ENCODE measurements around the gene CMTR1.

CMTR1 gene

DNA sequence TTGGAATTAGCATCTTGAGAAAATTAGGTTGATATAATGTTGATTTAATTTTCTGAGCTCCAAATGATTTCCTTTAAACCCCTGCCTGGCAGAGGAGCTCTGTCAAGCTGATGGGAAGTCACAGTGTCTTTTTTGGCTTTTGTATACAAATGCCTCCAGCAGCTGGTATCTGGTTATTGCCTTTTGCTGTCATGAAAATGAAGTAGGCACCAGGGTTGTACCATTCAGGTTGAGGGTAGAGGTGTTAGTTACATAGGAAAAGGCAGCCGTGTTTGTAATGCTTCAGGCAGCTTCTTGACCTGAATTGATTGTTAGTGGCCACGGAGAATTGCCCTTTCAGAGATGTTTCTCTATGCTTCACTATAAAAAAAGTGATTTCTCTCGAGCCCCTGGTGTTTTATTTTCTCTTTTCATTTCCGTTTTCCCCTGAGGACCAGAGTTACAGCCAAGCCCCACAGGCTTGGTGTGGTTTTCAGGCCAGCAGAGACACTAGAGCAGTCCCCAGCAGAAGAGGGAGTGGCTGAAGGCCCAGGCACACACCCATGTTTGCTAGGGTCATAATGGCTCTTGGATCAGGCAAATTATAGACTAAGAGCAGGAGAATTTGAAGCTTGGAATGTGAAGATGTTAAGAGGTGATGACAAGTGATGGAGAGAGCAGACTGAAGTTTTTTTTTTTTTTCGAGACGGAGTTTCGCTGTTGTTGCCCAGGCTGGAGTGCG is 21.6 kb downstream of the CMTR1 start:
- Histone ChIP-seq H3K36me3 (ENCODE audit: control insufficient read depth, insufficient read depth, low read length) (peaks cover 9% of the 10 kb centered on the region), H3K27ac (ENCODE audit: insufficient read depth, low read depth, low read length, poor library complexity, severe bottlenecking) (no peak overlapping the region), H3K9me3 (ENCODE audit: control insufficient read depth, low read length) (no peaks in the 10 kb centered on the region), H3K27me3 (ENCODE audit: control insufficient read depth, insufficient read depth, low read length, poor library complexity, severe bottlenecking) (no peaks in the 10 kb centered on the region), H3K4me1 (ENCODE audit: control insufficient read depth, insufficient read depth, low read length) (no peaks in the 10 kb centered on the region), H3K4me3 (ENCODE audit: insufficient read depth, low read depth, low read length) (no peak overlapping the region)
- WGBS, 2 experiments = 93 to 94% methylated on average over 8 of the region's 8 CpGs

DNA sequence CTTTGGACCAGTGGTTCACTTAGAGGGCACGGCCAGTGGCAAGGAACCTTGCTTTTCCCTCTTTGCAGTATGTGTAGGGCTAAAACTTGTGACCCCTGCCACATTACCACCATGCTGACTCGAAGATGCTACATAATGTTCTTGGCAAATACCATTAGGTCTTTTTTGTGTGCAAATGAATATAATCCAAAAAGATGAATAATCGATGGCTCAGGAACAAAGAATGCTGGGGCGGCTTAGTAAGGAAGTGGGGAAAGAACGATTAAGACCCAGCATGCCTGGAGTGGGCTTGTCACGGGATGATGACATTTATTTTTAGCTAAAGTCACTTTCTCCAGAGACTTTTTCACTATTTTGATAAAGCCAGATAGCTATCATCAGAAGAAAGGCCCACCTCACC is 23.1 kb downstream of the CMTR1 start:
- 95 to 96% methylated on average over 6 of the region's 6 CpGs for WGBS, 2 experiments
- Histone ChIP-seq H3K4me3 (ENCODE audit: insufficient read depth, low read depth, low read length) (no peak overlapping the region), H3K27ac (ENCODE audit: insufficient read depth, low read depth, low read length, poor library complexity, severe bottlenecking) (no peak overlapping the region), H3K4me1 (ENCODE audit: control insufficient read depth, insufficient read depth, low read length) (peaks cover 15% of the 10 kb centered on the region), H3K27me3 (ENCODE audit: control insufficient read depth, insufficient read depth, low read length, poor library complexity, severe bottlenecking) (no peaks in the 10 kb centered on the region), H3K36me3 (ENCODE audit: control insufficient read depth, insufficient read depth, low read length) (no peaks in the 10 kb centered on the region), H3K9me3 (ENCODE audit: control insufficient read depth, low read length) (no peaks in the 10 kb centered on the region)

DNA sequence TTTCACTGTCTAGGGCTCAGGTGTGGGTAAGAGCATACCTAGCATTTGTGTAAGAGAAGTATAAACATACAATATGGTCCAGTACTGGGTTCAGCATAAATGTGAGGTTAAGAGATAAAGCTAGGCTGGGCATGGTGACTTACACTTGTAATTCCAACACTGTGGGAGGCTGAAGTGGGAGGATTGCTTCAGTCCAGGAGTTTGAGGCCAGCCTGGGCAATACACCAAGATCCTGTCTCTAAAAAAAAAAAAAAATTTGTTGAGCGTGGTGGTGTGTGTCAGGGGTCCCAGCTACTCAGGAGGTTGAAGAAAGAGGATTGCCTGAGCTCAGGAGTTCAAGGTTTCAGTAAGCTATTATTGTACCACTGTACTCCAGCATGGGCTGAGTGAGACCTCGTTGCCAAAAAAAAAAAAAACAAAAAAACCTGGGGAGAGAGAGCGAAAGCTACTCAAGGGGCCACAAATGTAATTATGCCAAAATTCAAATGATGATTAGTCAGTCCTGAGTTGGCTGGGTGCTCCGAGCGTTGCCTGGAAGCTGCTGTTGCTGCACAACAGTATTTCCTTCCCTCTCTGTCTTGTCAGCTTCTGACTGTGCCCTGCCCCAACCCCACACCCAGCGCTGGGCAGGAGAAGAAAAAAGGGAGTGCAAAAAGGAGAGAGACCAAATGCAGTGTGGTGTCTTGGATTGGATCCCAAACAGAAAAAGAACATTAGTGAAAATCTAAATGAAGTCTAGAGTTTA is 24.0 kb downstream of the CMTR1 start:
- Histone ChIP-seq H3K27ac (ENCODE audit: insufficient read depth, low read depth, low read length, poor library complexity, severe bottlenecking) (no peak overlapping the region), H3K9me3 (ENCODE audit: control insufficient read depth, low read length) (no peaks in the 10 kb centered on the region), H3K36me3 (ENCODE audit: control insufficient read depth, insufficient read depth, low read length) (peaks cover 7% of the 10 kb centered on the region), H3K4me1 (ENCODE audit: control insufficient read depth, insufficient read depth, low read length) (peaks cover 15% of the 10 kb centered on the region), H3K27me3 (ENCODE audit: control insufficient read depth, insufficient read depth, low read length, poor library complexity, severe bottlenecking) (no peaks in the 10 kb centered on the region), H3K4me3 (ENCODE audit: insufficient read depth, low read depth, low read length) (no peak overlapping the region)
- WGBS, 2 experiments = 77 to 80% methylated on average over 5 to 6 of the region's 6 CpGs

DNA sequence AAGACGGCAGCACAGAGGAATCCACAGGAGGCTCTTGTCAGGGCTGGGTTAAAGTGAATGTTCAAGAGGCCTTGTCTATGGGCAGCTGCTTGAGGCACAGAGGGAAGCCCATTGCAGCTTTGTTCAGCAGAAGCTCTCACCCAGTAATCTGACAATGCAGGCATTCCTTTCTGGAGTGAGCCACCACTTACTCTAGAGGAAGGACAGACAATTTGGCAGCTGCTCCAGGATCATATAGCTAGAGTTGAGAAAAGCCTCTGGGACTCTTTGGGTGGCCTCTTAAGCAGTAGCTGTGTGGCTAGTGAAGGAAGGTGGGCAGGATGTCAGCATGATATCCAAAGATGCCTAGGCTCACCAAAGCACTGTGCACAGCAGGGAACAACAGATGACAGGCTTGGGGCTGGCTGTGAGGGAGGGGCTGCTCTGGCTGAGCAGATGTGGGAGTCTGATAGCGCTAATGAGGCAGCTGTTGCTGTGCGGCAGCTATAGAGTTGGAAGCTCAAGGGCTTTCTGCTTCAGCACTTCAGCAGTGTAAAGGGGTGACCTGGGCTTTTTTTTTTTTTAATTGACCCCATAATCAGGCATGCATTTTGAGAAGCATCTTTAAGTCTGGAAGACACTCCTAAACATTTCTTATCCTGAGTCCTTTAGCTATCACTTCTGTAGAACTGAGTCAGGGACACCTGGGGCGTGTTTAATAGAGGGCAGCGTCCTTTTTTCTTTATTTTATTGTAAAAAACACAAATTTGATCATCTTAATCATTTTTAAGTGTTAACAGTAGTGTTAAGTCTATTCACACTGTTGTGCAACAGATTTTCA is 27.2 kb downstream of the CMTR1 start:
- WGBS, 2 experiments = 44 to 45% methylated on average over 4 to 5 of the region's 5 CpGs
- Histone ChIP-seq H3K27ac (ENCODE audit: insufficient read depth, low read depth, low read length, poor library complexity, severe bottlenecking) (peak overlapping the region; percentile 33), H3K27me3 (ENCODE audit: control insufficient read depth, insufficient read depth, low read length, poor library complexity, severe bottlenecking) (no peaks in the 10 kb centered on the region), H3K36me3 (ENCODE audit: control insufficient read depth, insufficient read depth, low read length) (peaks cover 21% of the 10 kb centered on the region), H3K4me1 (ENCODE audit: control insufficient read depth, insufficient read depth, low read length) (peaks cover 15% of the 10 kb centered on the region), H3K9me3 (ENCODE audit: control insufficient read depth, low read length) (no peaks in the 10 kb centered on the region), H3K4me3 (ENCODE audit: insufficient read depth, low read depth, low read length) (no peak overlapping the region)

DNA sequence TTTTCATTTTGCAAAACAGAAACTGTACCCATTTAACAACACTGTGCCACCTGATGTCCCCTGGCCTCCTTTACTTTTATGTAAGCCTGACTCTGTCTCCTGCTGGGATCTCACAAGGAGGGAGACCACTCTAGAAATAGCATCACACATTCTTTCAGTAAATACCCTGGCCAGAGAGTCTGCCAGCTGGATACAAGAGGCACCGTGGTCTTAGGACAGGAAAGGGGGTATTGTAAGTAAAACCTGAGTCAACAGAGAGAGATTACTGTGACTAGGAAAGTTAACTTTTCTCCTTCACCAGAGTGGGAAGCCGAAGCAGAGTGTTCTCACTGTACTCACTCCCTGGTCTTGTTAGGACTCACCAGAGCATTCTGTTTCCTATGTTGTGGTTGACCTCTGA is 27.8 kb downstream of the CMTR1 start:
- Histone ChIP-seq H3K36me3 (ENCODE audit: control insufficient read depth, insufficient read depth, low read length) (peaks cover 21% of the 10 kb centered on the region), H3K27me3 (ENCODE audit: control insufficient read depth, insufficient read depth, low read length, poor library complexity, severe bottlenecking) (no peaks in the 10 kb centered on the region), H3K4me1 (ENCODE audit: control insufficient read depth, insufficient read depth, low read length) (peaks cover 15% of the 10 kb centered on the region), H3K27ac (ENCODE audit: insufficient read depth, low read depth, low read length, poor library complexity, severe bottlenecking) (peak overlapping the region; percentile 26), H3K4me3 (ENCODE audit: insufficient read depth, low read depth, low read length) (no peak overlapping the region), H3K9me3 (ENCODE audit: control insufficient read depth, low read length) (no peaks in the 10 kb centered on the region)
- 53 to 57% methylated on average over 2 of the region's 2 CpGs for WGBS, 2 experiments

DNA sequence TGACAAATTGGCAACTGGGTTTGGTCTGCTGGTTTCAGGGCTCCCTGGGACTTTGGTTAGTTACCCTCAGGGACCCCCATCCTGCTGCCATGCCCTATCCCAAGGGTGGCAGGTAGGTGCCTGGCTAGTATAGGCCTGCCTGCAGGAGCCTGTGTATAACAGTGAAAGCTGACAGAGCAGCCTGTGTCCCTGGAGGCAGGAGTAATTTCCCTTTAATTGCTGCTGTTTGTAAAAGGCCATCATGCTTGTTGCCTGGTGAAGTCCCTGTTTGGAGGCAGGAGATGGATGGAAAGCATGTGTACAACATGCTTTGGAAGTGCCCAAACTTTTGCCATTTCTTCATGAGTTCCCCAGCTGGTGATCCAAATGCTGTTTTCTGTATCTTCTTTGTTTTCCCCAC is 30.1 kb downstream of the CMTR1 start:
- Histone ChIP-seq H3K9me3 (ENCODE audit: control insufficient read depth, low read length) (no peaks in the 10 kb centered on the region), H3K36me3 (ENCODE audit: control insufficient read depth, insufficient read depth, low read length) (peaks cover 21% of the 10 kb centered on the region), H3K4me1 (ENCODE audit: control insufficient read depth, insufficient read depth, low read length) (peaks cover 15% of the 10 kb centered on the region), H3K27me3 (ENCODE audit: control insufficient read depth, insufficient read depth, low read length, poor library complexity, severe bottlenecking) (no peaks in the 10 kb centered on the region), H3K27ac (ENCODE audit: insufficient read depth, low read depth, low read length, poor library complexity, severe bottlenecking) (no peak overlapping the region), H3K4me3 (ENCODE audit: insufficient read depth, low read depth, low read length) (no peak overlapping the region)

DNA sequence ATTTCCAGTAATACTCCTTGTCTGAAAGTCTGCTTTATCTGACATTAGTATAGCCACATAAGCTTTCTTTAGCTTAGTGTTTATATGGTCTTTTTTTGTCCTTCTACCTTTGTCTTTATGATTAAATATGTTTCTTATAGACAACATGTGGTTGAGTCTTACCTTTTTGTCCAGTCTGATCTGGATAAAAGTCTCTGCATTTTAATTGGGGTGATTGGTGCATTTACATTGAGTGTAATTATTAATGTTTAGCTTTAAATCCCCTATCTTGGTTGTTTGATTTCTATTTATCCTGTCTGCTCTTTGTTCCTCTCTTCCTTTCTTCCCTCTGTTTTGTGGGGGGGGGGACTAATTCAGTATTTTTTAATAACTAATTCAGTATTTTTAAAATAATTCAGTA is 34.7 kb downstream of the CMTR1 start:
- Histone ChIP-seq H3K36me3 (ENCODE audit: control insufficient read depth, insufficient read depth, low read length) (peaks cover 23% of the 10 kb centered on the region), H3K27ac (ENCODE audit: insufficient read depth, low read depth, low read length, poor library complexity, severe bottlenecking) (no peak overlapping the region), H3K9me3 (ENCODE audit: control insufficient read depth, low read length) (no peaks in the 10 kb centered on the region), H3K4me3 (ENCODE audit: insufficient read depth, low read depth, low read length) (no peak overlapping the region), H3K27me3 (ENCODE audit: control insufficient read depth, insufficient read depth, low read length, poor library complexity, severe bottlenecking) (no peaks in the 10 kb centered on the region), H3K4me1 (ENCODE audit: control insufficient read depth, insufficient read depth, low read length) (no peaks in the 10 kb centered on the region)

DNA sequence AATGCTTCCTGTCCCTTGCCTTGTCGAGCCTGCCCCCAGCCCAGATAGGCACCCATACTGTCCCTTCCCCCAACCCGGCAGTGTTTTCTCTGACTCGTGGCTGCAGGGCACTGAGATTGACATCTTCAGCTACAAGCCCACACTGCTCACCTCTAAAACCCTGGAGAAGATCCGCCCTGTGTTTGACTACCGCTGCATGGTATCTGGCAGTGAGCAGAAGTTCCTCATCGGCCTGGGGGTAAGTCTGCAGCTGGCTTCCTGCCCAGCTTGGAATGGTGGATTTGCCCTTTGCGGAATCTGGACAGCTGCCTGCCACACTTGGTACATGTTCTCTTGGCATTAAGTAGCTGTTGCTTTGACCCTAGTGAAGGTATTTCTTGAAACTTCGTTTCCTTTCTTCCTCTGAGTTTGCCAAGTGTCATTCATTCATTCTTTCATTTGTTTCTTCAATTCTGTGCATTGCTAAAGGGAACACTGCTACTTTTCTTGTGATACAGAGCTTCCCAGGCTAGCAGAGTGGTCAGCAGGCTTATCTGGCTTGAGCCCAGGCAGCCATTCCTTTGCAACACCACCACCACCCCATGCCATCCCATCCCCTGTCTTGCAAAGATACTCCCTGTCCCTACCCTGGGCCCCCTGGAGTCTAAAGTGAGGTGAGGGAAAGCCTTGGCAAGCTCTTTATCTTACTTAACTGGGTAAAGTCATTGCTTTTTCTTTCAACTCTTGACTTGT is 40.5 kb downstream of the CMTR1 start:
- H3K4me1 ChIP-seq (ENCODE audit: control insufficient read depth, insufficient read depth, low read length) = no peaks in the 10 kb centered on the region
- H3K9me3 ChIP-seq (ENCODE audit: control insufficient read depth, low read length) = no peaks in the 10 kb centered on the region
- no peaks in the 10 kb centered on the region for H3K27me3 ChIP-seq (ENCODE audit: control insufficient read depth, insufficient read depth, low read length, poor library complexity, severe bottlenecking)
- 94 to 95% methylated on average over 8 of the region's 8 CpGs for WGBS, 2 experiments
- H3K27ac ChIP-seq (ENCODE audit: insufficient read depth, low read depth, low read length, poor library complexity, severe bottlenecking) = no peak overlapping the region
- peaks cover 56% of the 10 kb centered on the region for H3K36me3 ChIP-seq (ENCODE audit: control insufficient read depth, insufficient read depth, low read length)
- H3K4me3 ChIP-seq (ENCODE audit: insufficient read depth, low read depth, low read length) = no peak overlapping the region

DNA sequence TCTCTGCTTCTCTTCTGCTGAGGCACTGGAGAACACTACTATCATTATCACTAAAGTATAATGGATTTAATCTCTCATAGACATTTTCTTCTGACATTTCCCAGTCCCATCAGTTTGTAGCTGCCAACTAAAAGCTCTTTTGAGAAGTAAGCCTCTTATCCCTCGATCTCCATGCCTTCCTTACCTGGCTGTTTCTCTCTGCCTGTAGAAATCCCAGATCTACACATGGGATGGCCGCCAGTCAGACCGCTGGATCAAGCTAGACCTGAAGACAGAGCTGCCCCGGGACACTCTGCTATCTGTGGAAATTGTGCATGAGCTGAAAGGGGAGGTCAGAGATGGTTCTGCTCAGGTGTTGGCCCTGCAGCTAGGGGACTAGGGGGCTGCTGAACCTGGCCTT is 41.3 kb downstream of the CMTR1 start:
- WGBS, 2 experiments = 94 to 96% methylated on average over 4 of the region's 4 CpGs
- Histone ChIP-seq H3K27ac (ENCODE audit: insufficient read depth, low read depth, low read length, poor library complexity, severe bottlenecking) (no peak overlapping the region), H3K36me3 (ENCODE audit: control insufficient read depth, insufficient read depth, low read length) (peaks cover 59% of the 10 kb centered on the region), H3K9me3 (ENCODE audit: control insufficient read depth, low read length) (no peaks in the 10 kb centered on the region), H3K4me1 (ENCODE audit: control insufficient read depth, insufficient read depth, low read length) (no peaks in the 10 kb centered on the region), H3K27me3 (ENCODE audit: control insufficient read depth, insufficient read depth, low read length, poor library complexity, severe bottlenecking) (no peaks in the 10 kb centered on the region), H3K4me3 (ENCODE audit: insufficient read depth, low read depth, low read length) (no peak overlapping the region)
